HK-2 (cell line): ENCODE data around the gene SCFD2.

Source experiments
- DNase-seq: peaks from one replicate; pipeline ENCODE4 v3.0.0-alpha.2; 2018; ENCODE audit not compliant: unreplicated experiment

The SCFD2 gene

GRCh38 chr4:52883183-52883621 lies 482.7 kb downstream of the SCFD2 start:
- no peak for DNase-seq

GRCh38 chr4:52880994-52881393 lies 484.9 kb downstream of the SCFD2 start:
- DNase-seq, result no peak

- no peak for DNase-seq
Observed at GRCh38 chr4:52879471-52879870, 486.4 kb downstream of the SCFD2 start.

GRCh38 chr4:52877694-52878093 lies 488.2 kb downstream of the SCFD2 start:
- DNase-seq, result no peak

GRCh38 chr4:52877036-52877435 lies 488.8 kb downstream of the SCFD2 start:
- DNase-seq, result no peak

- no peak for DNase-seq
Observed at GRCh38 chr4:52876069-52876468, 489.8 kb downstream of the SCFD2 start.

- DNase-seq, result no peak
Observed at GRCh38 chr4:52874948-52875347, 490.9 kb downstream of the SCFD2 start.

GRCh38 chr4:52873861-52874343 lies 492.0 kb downstream of the SCFD2 start:
- peak; percentile 5 for DNase-seq

- DNase-seq, result no peak
Observed at GRCh38 chr4:52873191-52873590, 492.7 kb downstream of the SCFD2 start.

GRCh38 chr4:52870225-52870624 lies 495.6 kb downstream of the SCFD2 start:
- DNase-seq, result no peak

- no peak for DNase-seq
Observed at GRCh38 chr4:52869656-52870055, 496.2 kb downstream of the SCFD2 start.

- DNase-seq, result no peak
Observed at GRCh38 chr4:52869196-52869595, 496.7 kb downstream of the SCFD2 start.

GRCh38 chr4:52868133-52868532 lies 497.7 kb downstream of the SCFD2 start:
- DNase-seq, result no peak

GRCh38 chr4:52867163-52867562 lies 498.7 kb downstream of the SCFD2 start:
- DNase-seq, result no peak

GRCh38 chr4:52866734-52867133 lies 499.1 kb downstream of the SCFD2 start:
- no peak for DNase-seq

GRCh38 chr4:52865300-52865699 lies 500.6 kb downstream of the SCFD2 start:
- DNase-seq, result no peak

- no peak for DNase-seq
Observed at GRCh38 chr4:52864793-52865192, 501.1 kb downstream of the SCFD2 start.

GRCh38 chr4:52863324-52863723 lies 502.5 kb downstream of the SCFD2 start:
- DNase-seq, result no peak

- DNase-seq, result no peak
Observed at GRCh38 chr4:52862639-52863161, 503.2 kb downstream of the SCFD2 start.

- peak; percentile 81 for DNase-seq
Observed at GRCh38 chr4:52861879-52862616, 503.8 kb downstream of the SCFD2 start, which contains the start of gene RASL11B. Gene RASL11B, plus strand, starts transcription at chr4:52862317. Its CDS starts 191 bp downstream, at chr4:52862508.

- no peak for DNase-seq
Observed at GRCh38 chr4:52861171-52861823, 504.6 kb downstream of the SCFD2 start.

- DNase-seq, result no peak
Observed at GRCh38 chr4:52860361-52860760, 505.5 kb downstream of the SCFD2 start.

- DNase-seq, result no peak
Observed at GRCh38 chr4:52856801-52857200, 509.1 kb downstream of the SCFD2 start.
